ENCODE results near the gene PVRIG. TPM values are rescaled to one million over a fixed set of nuclear protein-coding genes. Genes with fewer than 3 reads are reported as not detected.

PVRIG gene
- total RNA-seq, 1 experiment from 2014 or later = 0.55 TPM

DNA sequence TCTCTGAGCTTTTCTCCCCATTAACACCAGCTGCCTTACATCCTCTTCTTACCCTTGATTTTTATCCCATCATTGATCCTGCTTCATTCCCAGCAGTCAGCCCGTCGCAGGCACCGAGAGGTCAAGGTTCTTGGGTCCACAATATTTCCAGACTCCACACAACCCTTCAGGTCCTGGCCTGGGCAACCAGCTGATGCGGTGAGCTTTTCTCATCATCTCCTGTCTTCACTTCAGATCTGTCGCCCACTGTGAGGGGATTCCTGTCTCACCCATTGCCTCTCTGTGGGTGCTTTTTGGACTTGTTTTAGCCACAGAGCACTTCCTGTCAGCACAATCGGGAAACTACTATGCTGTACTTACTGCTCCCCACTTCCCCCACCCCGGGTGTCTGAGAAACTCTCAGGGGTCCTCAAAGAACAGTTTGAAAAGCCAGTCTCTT, 8.4 kb upstream of the PVRIG start:
- Mint-ChIP-seq H3K4me3 (no peak overlapping the region), H3K9me3 (no peaks in the 10 kb centered on the region), H3K4me1 (peaks cover 7% of the 10 kb centered on the region; the same call in 1 of the 2 replicates), H3K36me3 (no peaks in the 10 kb centered on the region), H3K27ac (no peak overlapping the region), H3K27me3 (ENCODE audit: low read depth) (peaks cover 88% of the 10 kb centered on the region)
- no peak for DNase-seq (ENCODE audit: low spot score)
- ChIA-PET POLR2A (interaction anchor here (1.0 to 1.5 kb wide), 2 partner anchors 11 to 18 kb away, joined by 3 read pairs; no protein-coding TSS in a partner anchor), CTCF (interaction anchor here (1.2 kb wide), 1 partner anchor 43 kb away, joined by 6 read pairs; the partner anchor contains the start of gene GAL3ST4)
- TF ChIP-seq ESRRA (CRISPR knock-in tag; IDR thresholded peaks at IDR 0.05; ENCODE audit: borderline replicate concordance) (no peak), EMX1 (CRISPR knock-in tag; IDR thresholded peaks at IDR 0.05) (no peak), ZBTB21 (CRISPR knock-in tag; IDR thresholded peaks at IDR 0.05; ENCODE audit: borderline replicate concordance) (no peak), ZNF423 (CRISPR knock-in tag; IDR thresholded peaks at IDR 0.05) (no peak), SMAD4 (CRISPR knock-in tag; IDR thresholded peaks at IDR 0.05) (no peak)
- TF ChIP-seq, protein P1, sequence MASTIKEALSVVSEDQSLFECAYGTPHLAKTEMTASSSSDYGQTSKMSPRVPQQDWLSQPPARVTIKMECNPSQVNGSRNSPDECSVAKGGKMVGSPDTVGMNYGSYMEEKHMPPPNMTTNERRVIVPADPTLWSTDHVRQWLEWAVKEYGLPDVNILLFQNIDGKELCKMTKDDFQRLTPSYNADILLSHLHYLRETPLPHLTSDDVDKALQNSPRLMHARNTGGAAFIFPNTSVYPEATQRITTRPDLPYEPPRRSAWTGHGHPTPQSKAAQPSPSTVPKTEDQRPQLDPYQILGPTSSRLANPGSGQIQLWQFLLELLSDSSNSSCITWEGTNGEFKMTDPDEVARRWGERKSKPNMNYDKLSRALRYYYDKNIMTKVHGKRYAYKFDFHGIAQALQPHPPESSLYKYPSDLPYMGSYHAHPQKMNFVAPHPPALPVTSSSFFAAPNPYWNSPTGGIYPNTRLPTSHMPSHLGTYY (CRISPR knock-in tag; IDR thresholded peaks at IDR 0.05) = no peak
- ATAC-seq = no peak

DNA sequence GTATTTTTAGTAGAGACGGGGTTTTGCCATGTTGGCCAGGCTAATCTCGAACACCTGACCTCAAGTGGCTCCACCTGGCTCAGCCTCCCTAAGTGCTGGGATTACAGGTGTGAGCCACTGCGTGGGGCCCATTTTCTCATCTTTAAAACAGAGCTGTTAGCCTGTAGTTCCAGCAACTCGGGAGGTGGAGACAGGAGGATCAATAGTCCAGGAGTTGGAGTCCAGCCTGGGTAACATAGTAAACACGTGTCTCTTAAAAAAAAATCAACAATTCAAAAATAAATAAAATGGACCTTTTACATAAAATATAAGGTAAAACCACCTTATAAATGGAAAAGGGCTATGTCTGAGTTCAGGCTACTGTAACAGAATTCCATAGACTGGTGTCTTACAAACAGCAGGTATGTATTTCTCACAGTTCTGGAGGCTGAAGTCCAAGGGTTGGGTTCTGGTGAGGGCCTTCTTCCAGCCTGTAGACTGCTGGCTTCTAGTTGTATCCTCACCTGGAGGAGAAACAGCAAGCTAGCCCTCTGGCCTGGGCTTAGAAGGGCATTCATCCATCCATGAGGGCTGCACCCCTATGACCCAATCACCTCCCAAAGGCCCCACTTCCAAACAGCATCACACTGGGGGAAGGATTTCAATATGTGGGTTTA, 7.0 kb upstream of the PVRIG start:
- Mint-ChIP-seq H3K27ac (no peak overlapping the region), H3K36me3 (no peaks in the 10 kb centered on the region), H3K4me1 (peaks cover 7% of the 10 kb centered on the region; the same call in 1 of the 2 replicates), H3K27me3 (ENCODE audit: low read depth) (peaks cover 77% of the 10 kb centered on the region), H3K9me3 (no peaks in the 10 kb centered on the region), H3K4me3 (no peak overlapping the region)
- no peak for DNase-seq (ENCODE audit: low spot score)
- CTCF ChIA-PET = no interaction called here
- no peak for ATAC-seq
- POLR2A ChIA-PET = no interaction called here
- TF ChIP-seq KAT7 (CRISPR knock-in tag; IDR thresholded peaks at IDR 0.05; ENCODE audit: borderline replicate concordance) (no peak), CBFB (CRISPR knock-in tag; IDR thresholded peaks at IDR 0.05; ENCODE audit: low read depth) (no peak), TCF7 (CRISPR knock-in tag; IDR thresholded peaks at IDR 0.05; ENCODE audit: low read depth) (no peak), MXD4 (CRISPR knock-in tag; IDR thresholded peaks at IDR 0.05; ENCODE audit: borderline replicate concordance) (no peak), ESRRA (CRISPR knock-in tag; IDR thresholded peaks at IDR 0.05; ENCODE audit: borderline replicate concordance) (no peak), OVOL2 (CRISPR knock-in tag; IDR thresholded peaks at IDR 0.05; ENCODE audit: borderline replicate concordance) (no peak)
- TF ChIP-seq, protein P2, sequence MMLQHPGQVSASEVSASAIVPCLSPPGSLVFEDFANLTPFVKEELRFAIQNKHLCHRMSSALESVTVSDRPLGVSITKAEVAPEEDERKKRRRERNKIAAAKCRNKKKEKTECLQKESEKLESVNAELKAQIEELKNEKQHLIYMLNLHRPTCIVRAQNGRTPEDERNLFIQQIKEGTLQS (CRISPR knock-in tag; conservative IDR thresholded peaks at IDR 0.05) = no peak
- TF ChIP-seq, protein P3, sequence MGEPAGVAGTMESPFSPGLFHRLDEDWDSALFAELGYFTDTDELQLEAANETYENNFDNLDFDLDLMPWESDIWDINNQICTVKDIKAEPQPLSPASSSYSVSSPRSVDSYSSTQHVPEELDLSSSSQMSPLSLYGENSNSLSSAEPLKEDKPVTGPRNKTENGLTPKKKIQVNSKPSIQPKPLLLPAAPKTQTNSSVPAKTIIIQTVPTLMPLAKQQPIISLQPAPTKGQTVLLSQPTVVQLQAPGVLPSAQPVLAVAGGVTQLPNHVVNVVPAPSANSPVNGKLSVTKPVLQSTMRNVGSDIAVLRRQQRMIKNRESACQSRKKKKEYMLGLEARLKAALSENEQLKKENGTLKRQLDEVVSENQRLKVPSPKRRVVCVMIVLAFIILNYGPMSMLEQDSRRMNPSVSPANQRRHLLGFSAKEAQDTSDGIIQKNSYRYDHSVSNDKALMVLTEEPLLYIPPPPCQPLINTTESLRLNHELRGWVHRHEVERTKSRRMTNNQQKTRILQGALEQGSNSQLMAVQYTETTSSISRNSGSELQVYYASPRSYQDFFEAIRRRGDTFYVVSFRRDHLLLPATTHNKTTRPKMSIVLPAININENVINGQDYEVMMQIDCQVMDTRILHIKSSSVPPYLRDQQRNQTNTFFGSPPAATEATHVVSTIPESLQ (CRISPR knock-in tag; IDR thresholded peaks at IDR 0.05) = no peak
- TF ChIP-seq, protein P4, sequence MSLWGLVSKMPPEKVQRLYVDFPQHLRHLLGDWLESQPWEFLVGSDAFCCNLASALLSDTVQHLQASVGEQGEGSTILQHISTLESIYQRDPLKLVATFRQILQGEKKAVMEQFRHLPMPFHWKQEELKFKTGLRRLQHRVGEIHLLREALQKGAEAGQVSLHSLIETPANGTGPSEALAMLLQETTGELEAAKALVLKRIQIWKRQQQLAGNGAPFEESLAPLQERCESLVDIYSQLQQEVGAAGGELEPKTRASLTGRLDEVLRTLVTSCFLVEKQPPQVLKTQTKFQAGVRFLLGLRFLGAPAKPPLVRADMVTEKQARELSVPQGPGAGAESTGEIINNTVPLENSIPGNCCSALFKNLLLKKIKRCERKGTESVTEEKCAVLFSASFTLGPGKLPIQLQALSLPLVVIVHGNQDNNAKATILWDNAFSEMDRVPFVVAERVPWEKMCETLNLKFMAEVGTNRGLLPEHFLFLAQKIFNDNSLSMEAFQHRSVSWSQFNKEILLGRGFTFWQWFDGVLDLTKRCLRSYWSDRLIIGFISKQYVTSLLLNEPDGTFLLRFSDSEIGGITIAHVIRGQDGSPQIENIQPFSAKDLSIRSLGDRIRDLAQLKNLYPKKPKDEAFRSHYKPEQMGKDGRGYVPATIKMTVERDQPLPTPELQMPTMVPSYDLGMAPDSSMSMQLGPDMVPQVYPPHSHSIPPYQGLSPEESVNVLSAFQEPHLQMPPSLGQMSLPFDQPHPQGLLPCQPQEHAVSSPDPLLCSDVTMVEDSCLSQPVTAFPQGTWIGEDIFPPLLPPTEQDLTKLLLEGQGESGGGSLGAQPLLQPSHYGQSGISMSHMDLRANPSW (CRISPR knock-in tag; conservative IDR thresholded peaks at IDR 0.05; ENCODE audit: low read depth) = no peak
- TF ChIP-seq, protein P5, sequence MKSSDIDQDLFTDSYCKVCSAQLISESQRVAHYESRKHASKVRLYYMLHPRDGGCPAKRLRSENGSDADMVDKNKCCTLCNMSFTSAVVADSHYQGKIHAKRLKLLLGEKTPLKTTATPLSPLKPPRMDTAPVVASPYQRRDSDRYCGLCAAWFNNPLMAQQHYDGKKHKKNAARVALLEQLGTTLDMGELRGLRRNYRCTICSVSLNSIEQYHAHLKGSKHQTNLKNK (CRISPR knock-in tag; IDR thresholded peaks at IDR 0.05) = no peak
- TF ChIP-seq, protein P6, sequence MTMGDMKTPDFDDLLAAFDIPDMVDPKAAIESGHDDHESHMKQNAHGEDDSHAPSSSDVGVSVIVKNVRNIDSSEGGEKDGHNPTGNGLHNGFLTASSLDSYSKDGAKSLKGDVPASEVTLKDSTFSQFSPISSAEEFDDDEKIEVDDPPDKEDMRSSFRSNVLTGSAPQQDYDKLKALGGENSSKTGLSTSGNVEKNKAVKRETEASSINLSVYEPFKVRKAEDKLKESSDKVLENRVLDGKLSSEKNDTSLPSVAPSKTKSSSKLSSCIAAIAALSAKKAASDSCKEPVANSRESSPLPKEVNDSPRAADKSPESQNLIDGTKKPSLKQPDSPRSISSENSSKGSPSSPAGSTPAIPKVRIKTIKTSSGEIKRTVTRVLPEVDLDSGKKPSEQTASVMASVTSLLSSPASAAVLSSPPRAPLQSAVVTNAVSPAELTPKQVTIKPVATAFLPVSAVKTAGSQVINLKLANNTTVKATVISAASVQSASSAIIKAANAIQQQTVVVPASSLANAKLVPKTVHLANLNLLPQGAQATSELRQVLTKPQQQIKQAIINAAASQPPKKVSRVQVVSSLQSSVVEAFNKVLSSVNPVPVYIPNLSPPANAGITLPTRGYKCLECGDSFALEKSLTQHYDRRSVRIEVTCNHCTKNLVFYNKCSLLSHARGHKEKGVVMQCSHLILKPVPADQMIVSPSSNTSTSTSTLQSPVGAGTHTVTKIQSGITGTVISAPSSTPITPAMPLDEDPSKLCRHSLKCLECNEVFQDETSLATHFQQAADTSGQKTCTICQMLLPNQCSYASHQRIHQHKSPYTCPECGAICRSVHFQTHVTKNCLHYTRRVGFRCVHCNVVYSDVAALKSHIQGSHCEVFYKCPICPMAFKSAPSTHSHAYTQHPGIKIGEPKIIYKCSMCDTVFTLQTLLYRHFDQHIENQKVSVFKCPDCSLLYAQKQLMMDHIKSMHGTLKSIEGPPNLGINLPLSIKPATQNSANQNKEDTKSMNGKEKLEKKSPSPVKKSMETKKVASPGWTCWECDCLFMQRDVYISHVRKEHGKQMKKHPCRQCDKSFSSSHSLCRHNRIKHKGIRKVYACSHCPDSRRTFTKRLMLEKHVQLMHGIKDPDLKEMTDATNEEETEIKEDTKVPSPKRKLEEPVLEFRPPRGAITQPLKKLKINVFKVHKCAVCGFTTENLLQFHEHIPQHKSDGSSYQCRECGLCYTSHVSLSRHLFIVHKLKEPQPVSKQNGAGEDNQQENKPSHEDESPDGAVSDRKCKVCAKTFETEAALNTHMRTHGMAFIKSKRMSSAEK (CRISPR knock-in tag; IDR thresholded peaks at IDR 0.05; ENCODE audit: borderline replicate concordance) = no peak
- TF ChIP-seq, protein P7, sequence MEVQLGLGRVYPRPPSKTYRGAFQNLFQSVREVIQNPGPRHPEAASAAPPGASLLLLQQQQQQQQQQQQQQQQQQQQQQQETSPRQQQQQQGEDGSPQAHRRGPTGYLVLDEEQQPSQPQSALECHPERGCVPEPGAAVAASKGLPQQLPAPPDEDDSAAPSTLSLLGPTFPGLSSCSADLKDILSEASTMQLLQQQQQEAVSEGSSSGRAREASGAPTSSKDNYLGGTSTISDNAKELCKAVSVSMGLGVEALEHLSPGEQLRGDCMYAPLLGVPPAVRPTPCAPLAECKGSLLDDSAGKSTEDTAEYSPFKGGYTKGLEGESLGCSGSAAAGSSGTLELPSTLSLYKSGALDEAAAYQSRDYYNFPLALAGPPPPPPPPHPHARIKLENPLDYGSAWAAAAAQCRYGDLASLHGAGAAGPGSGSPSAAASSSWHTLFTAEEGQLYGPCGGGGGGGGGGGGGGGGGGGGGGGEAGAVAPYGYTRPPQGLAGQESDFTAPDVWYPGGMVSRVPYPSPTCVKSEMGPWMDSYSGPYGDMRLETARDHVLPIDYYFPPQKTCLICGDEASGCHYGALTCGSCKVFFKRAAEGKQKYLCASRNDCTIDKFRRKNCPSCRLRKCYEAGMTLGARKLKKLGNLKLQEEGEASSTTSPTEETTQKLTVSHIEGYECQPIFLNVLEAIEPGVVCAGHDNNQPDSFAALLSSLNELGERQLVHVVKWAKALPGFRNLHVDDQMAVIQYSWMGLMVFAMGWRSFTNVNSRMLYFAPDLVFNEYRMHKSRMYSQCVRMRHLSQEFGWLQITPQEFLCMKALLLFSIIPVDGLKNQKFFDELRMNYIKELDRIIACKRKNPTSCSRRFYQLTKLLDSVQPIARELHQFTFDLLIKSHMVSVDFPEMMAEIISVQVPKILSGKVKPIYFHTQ (CRISPR knock-in tag; IDR thresholded peaks at IDR 0.05) = no peak
- TF ChIP-seq, protein P8, sequence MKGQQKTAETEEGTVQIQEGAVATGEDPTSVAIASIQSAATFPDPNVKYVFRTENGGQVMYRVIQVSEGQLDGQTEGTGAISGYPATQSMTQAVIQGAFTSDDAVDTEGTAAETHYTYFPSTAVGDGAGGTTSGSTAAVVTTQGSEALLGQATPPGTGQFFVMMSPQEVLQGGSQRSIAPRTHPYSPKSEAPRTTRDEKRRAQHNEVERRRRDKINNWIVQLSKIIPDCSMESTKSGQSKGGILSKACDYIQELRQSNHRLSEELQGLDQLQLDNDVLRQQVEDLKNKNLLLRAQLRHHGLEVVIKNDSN (CRISPR knock-in tag; IDR thresholded peaks at IDR 0.05) = no peak

All from WTC11 (cell line).